IPS-NIHi7 (cell line): ENCODE measurements around the gene AKAP12.

Experiments
- DNase-seq: peaks from one replicate; pipeline ENCODE4 v3.0.0; 2012; ENCODE audit warnings: mixed read lengths; ENCODE audit errors: extremely low spot score

Gene AKAP12

GRCh38 chr6:151279891-151280290, 40.1 kb downstream of the AKAP12 start:
- no peak for DNase-seq

GRCh38 chr6:151280859-151281258, 41.1 kb downstream of the AKAP12 start:
- no peak for DNase-seq

GRCh38 chr6:151284012-151284411, 44.2 kb downstream of the AKAP12 start:
- no peak for DNase-seq

GRCh38 chr6:151284548-151285017, 44.8 kb downstream of the AKAP12 start:
- DNase-seq = no peak

- no peak for DNase-seq
These were observed 45.4 kb downstream of the AKAP12 start for GRCh38 chr6:151285122-151285521.

GRCh38 chr6:151286214-151286613, 46.4 kb downstream of the AKAP12 start:
- DNase-seq = no peak

- DNase-seq = no peak
These were observed 49.1 kb downstream of the AKAP12 start for GRCh38 chr6:151288712-151289398.

- no peak for DNase-seq
These were observed 49.7 kb downstream of the AKAP12 start for GRCh38 chr6:151289399-151290007.

- no peak for DNase-seq
These were observed 51.3 kb downstream of the AKAP12 start for GRCh38 chr6:151290877-151291721.

- no peak for DNase-seq
These were observed 51.9 kb downstream of the AKAP12 start for GRCh38 chr6:151291722-151292059.

GRCh38 chr6:151292974-151293687, 53.4 kb downstream of the AKAP12 start:
- DNase-seq = no peak

- DNase-seq = no peak
These were observed 53.9 kb downstream of the AKAP12 start for GRCh38 chr6:151293688-151294016.

GRCh38 chr6:151294561-151295101, 54.9 kb downstream of the AKAP12 start:
- no peak for DNase-seq

GRCh38 chr6:151297886-151298285, 58.1 kb downstream of the AKAP12 start:
- no peak for DNase-seq

GRCh38 chr6:151299011-151299410, 59.2 kb downstream of the AKAP12 start:
- DNase-seq = no peak

GRCh38 chr6:151300267-151300991, 60.7 kb downstream of the AKAP12 start:
- no peak for DNase-seq

- no peak for DNase-seq
These were observed 61.8 kb downstream of the AKAP12 start for GRCh38 chr6:151301547-151301946.

GRCh38 chr6:151303231-151303630, 63.5 kb downstream of the AKAP12 start:
- no peak for DNase-seq

GRCh38 chr6:151306269-151306783, 66.6 kb downstream of the AKAP12 start:
- DNase-seq = no peak

GRCh38 chr6:151307501-151307900, 67.7 kb downstream of the AKAP12 start:
- no peak for DNase-seq

GRCh38 chr6:151309619-151310018, 69.9 kb downstream of the AKAP12 start:
- no peak for DNase-seq
